K562 (cell line): ENCODE results near the gene PARD3. TPM values are rescaled to one million over a fixed set of nuclear protein-coding genes. Genes with fewer than 3 reads are reported as not detected.
A peak's percentile ranks its signal among the peaks of the same experiment; 100 is the strongest.

ENCODE experiments used
- ATAC-seq: fragments of 200-7000 bp; cut with Tn5 transposase; 3 replicates; pipeline ENCODE4 v1.9.1; 2020; ENCODE audit warnings: moderate library complexity
- BruUV-seq: library from RNA; stranded (reverse); fragments of 400-500 nt; replicated peaks from 2 replicates; lab custom pipeline; 2021; lab: Mats Ljungman, UMichigan
- CTCF ChIA-PET: fragments of 300-600 bp; formaldehyde crosslinking; extraction: SDS; loops from one replicate; lab custom pipeline; 2021; ENCODE audit warnings: low intra/inter-chr PET ratio; lab: Yijun Ruan, JAX
- POLR2A ChIA-PET: fragments of 300-600, 350-650 bp; sonication (Branson Sonifier 250); formaldehyde crosslinking; extraction: SDS; loops from one replicate; lab custom pipeline; 2021; ENCODE audit warnings: antibody characterized with exemption, inconsistent platforms; lab: Yijun Ruan, JAX
- DNase-seq, 4 experiments: peaks; one replicate each; pipeline versions ENCODE4 v3.0.0 to v3.0.0-alpha.2; 2011 to 2018; ENCODE audit warnings: low spot score in 3 of 4, mixed read lengths in 3 of 4; ENCODE audit errors: extremely low read depth in 1 of 4
- FAIRE-seq: peaks from 2 replicates; lab custom pipeline; 2011; peaks lifted over from hg19 to GRCh38; lab: Jason Lieb, UNC
- H2AFZ ChIP-seq: 2 replicates; pipeline ENCODE4 v1.6.0; 2011; ENCODE audit warnings: low read depth, low read length, control low read depth, inconsistent platforms
- H3K27ac ChIP-seq: fragments of 200-600 bp; 3 replicates; pipeline ENCODE4 v1.8.0; 2011; ENCODE audit warnings: low read depth, mild to moderate bottlenecking, control low read depth, inconsistent platforms, low read length, moderate library complexity, mixed read lengths; ENCODE audit errors: extremely low read depth
- H3K27me3 ChIP-seq, 2 experiments: fragments of 300-600 bp in 1 of 2; 2 replicates in 1 of 2; 3 replicates in 1 of 2; pipeline versions ENCODE4 v1.6.0 to v1.8.0; 2011; ENCODE audit warnings: inconsistent platforms in 2 of 2, low read length in 2 of 2, mild to moderate bottlenecking in 1 of 2, mixed read lengths in 1 of 2, moderate library complexity in 1 of 2; ENCODE audit not compliant: control insufficient read depth in 2 of 2, insufficient read depth in 2 of 2
- H3K36me3 ChIP-seq: fragments of 300-600 bp; 3 replicates; pipeline ENCODE4 v1.8.0; 2011; ENCODE audit warnings: mild to moderate bottlenecking, low read length, inconsistent platforms; ENCODE audit not compliant: control insufficient read depth, insufficient read depth
- H3K4me1 ChIP-seq, 2 experiments: fragments of 200-600 bp in 1 of 2; replicated peaks in 1 of 2; 2 replicates in 1 of 2; 3 replicates in 1 of 2; pipeline versions ENCODE4 v1.5.1 to v1.8.0; 2011; ENCODE audit warnings: inconsistent platforms in 2 of 2, low read length in 2 of 2, mild to moderate bottlenecking in 1 of 2, mixed read lengths in 1 of 2, moderate library complexity in 1 of 2; ENCODE audit not compliant: control insufficient read depth in 2 of 2, insufficient read depth in 2 of 2
- H3K4me2 ChIP-seq: 2 replicates; pipeline ENCODE4 v1.6.1; 2011; ENCODE audit warnings: low read length, control low read depth, inconsistent platforms, mixed read lengths; ENCODE audit not compliant: insufficient read depth
- H3K4me3 ChIP-seq: fragments of 200-600 bp; sonication (generic), shearing (Covaris generic); 2 replicates; pipeline ENCODE4 v1.5.1; 2016; ENCODE audit warnings: control low read depth, inconsistent platforms
- H3K79me2 ChIP-seq: fragments of 200-600 bp; 3 replicates; pipeline ENCODE4 v1.8.0; 2011; ENCODE audit warnings: low read length, inconsistent platforms; ENCODE audit not compliant: control insufficient read depth, insufficient read depth
- H3K9ac ChIP-seq, 2 experiments: 2 replicates each; pipeline versions ENCODE4 v1.6.0 to v1.6.1; 2011; ENCODE audit warnings: low read depth in 2 of 2, low read length in 2 of 2, control low read depth in 1 of 2, inconsistent platforms in 1 of 2, mild to moderate bottlenecking in 1 of 2, mixed read lengths in 1 of 2; ENCODE audit not compliant: insufficient read depth in 1 of 2
- H3K9me1 ChIP-seq: one replicate; pipeline ENCODE4 v1.6.0; 2011; ENCODE audit warnings: inconsistent platforms, mild to moderate bottlenecking, low read length, moderate library complexity; ENCODE audit not compliant: control insufficient read depth, insufficient read depth
- H3K9me3 ChIP-seq: replicated peaks from 2 replicates; pipeline ENCODE4 v1.5.1; 2011; ENCODE audit warnings: low read depth, low read length, inconsistent platforms; ENCODE audit not compliant: control insufficient read depth, insufficient read depth
- H4K20me1 ChIP-seq: replicated peaks from 2 replicates; pipeline ENCODE4 v1.6.1; 2011; ENCODE audit warnings: low read length, inconsistent platforms, mixed read lengths; ENCODE audit not compliant: control insufficient read depth, insufficient read depth
- CEBPB ChIP-seq: fragments of 450-650 bp; IDR thresholded peaks from 2 replicates; pipeline ENCODE4 v1.6.1; 2016; ENCODE audit warnings: missing genetic modification characterization, missing compliant biosample characterization
- ESRRB ChIP-seq: fragments of 250-450 bp; sonication (Bioruptor Pico); IDR thresholded peaks from 2 replicates; pipeline ENCODE4 v1.5.0; 2020; ENCODE audit warnings: mild to moderate bottlenecking, moderate library complexity, borderline replicate concordance
- ZBTB33 ChIP-seq: sonication (generic); formaldehyde crosslinking; IDR thresholded peaks from 2 replicates; pipeline ENCODE4 v1.8.1; 2023; ENCODE audit warnings: mild to moderate bottlenecking, missing genetic modification reagents
- WGBS: fragments of 100-300 bp; shearing (Covaris generic); methylation state at CpG from one replicate; pipeline ENCODE4 v1.1.6; 2016; ENCODE audit warnings: low coverage, mixed read lengths; ENCODE audit not compliant: insufficient coverage; ENCODE audit errors: missing lambda C conversion rate; 5-methylcytosine and 5-hydroxymethylcytosine counted together
- in situ Hi-C: fragments of 300-500 bp; cut with MboI; formaldehyde crosslinking; loops from 4 replicates; pipeline ENCODE4 v1.15.0; 2018; ENCODE audit warnings: inconsistent platforms, mixed read lengths
- intact Hi-C: fragments of 100-400 bp; cut with micrococcal nuclease; formaldehyde crosslinking; loops from 2 replicates; pipeline ENCODE4 v1.14.2; 2022
- polyA plus RNA-seq, 8 experiments: library from polyadenylated mRNA; depleted of rRNA in 4 of 8; stranded (reverse) in 5 of 8; unstranded in 3 of 8; fragments of >200 nt; fragmentation: Nextera tagmentation in 2 of 8; fragmentation: Illumina TruSeq in 1 of 8; extraction: Ambion mirVana in 2 of 8; extraction: Trizol in 1 of 8; gene quantifications; 2 replicates each; pipeline versions ENCODE4 v1.2.1 to v1.2.3, GENCODE V29; 2011 to 2014; ENCODE audit warnings: inconsistent platforms in 1 of 8, missing spikeins in 1 of 8
- total RNA-seq, 7 experiments: library from RNA; depleted of rRNA in 6 of 7; stranded (reverse); fragments of >200 nt in 6 of 7; fragmentation: Illumina TruSeq in 2 of 7; extraction: Trizol in 2 of 7; gene quantifications; 2 replicates each; pipeline versions ENCODE4 v1.2.1 to v1.2.3, GENCODE V29; 2011 to 2021; ENCODE audit warnings: low replicate concordance in 1 of 7

PARD3 gene
- total and polyA plus RNA-seq, 9 of the 15 experiments (the other 6 are each of a cell fraction or from before 2014, with no cell fraction given): 2.7 to 11.7 (median 7.7) TPM

GRCh38 chr10:34299105-34299611, 515.9 kb downstream of the PARD3 start:
- no peak for TF ChIP-seq ZBTB33
- TF ChIP-seq, all 486 proteins: peak for 0
- Histone ChIP-seq H3K4me2 (no peak overlapping the region), H4K20me1 (no peaks in the 10 kb centered on the region), H3K79me2 (no peaks in the 10 kb centered on the region), H3K4me3 (no peak overlapping the region), H3K9me1 (no peaks in the 10 kb centered on the region), H3K4me1 (no peaks in the 10 kb centered on the region), H3K27me3 (peaks cover 0 to 5% of the 10 kb centered on the region in 2 experiments; a peak in 1 of 5 replicates), H3K9ac (no peak overlapping the region), H3K36me3 (no peaks in the 10 kb centered on the region), H2AFZ (no peak overlapping the region), H3K27ac (no peak overlapping the region), H3K9me3 (no peaks in the 10 kb centered on the region)
- BruUV-seq: no TSS peak
- POLR2A ChIA-PET: no interaction called here
- no peak for FAIRE-seq
- no peak for ATAC-seq
- no peak for DNase-seq
- CTCF ChIA-PET: no interaction called here
- in situ Hi-C loops: no loop called here
- intact Hi-C loops: no loop called here
- 0% methylated on average over 3 of the region's 3 CpGs for WGBS

GRCh38 chr10:34298346-34298818, 516.7 kb downstream of the PARD3 start:
- WGBS: 17% methylated on average over 15 of the region's 16 CpGs
- DNase-seq (no peak), FAIRE-seq (no peak), ATAC-seq (no peak)
- no TSS peak for BruUV-seq
- Histone ChIP-seq H3K4me1 (no peaks in the 10 kb centered on the region), H3K9me1 (no peaks in the 10 kb centered on the region), H3K27me3 (no peaks in the 10 kb centered on the region), H3K4me3 (no peak overlapping the region), H4K20me1 (no peaks in the 10 kb centered on the region), H3K9me3 (no peaks in the 10 kb centered on the region), H2AFZ (no peak overlapping the region), H3K4me2 (no peak overlapping the region), H3K9ac (no peak overlapping the region), H3K79me2 (no peaks in the 10 kb centered on the region), H3K27ac (no peak overlapping the region), H3K36me3 (no peaks in the 10 kb centered on the region)
- in situ Hi-C loops (no loop called here), intact Hi-C loops (no loop called here)
- ChIA-PET POLR2A (no interaction called here), CTCF (no interaction called here)
- TF ChIP-seq CEBPB (tag) (0 out of 2 replicates have a peak, but pooled peaks have one; percentile 9), ESRRB (CRISPR knock-in tag) (no peak)
